NCI-H2081 treated with DMSO at 0.1 percent for 48 hours (cell line): ENCODE results near the gene ENDOU.

Experiments used
- DNase-seq: peaks from one replicate; lab custom pipeline; 2025; lab: John Stamatoyannopoulos, UW

The ENDOU gene

GRCh38 chr12:47757840-47758583, 32.7 kb upstream of the ENDOU start:
- DNase-seq: no peak

GRCh38 chr12:47757364-47757839, 32.1 kb upstream of the ENDOU start:
- no peak for DNase-seq

- DNase-seq: no peak
These were observed 30.6 kb upstream of the ENDOU start for GRCh38 chr12:47755655-47756562.

- DNase-seq: no peak
These were observed 29.6 kb upstream of the ENDOU start for GRCh38 chr12:47754881-47755280.

GRCh38 chr12:47754126-47754525, 28.8 kb upstream of the ENDOU start:
- DNase-seq: no peak

GRCh38 chr12:47753021-47754001, 28.0 kb upstream of the ENDOU start:
- no peak for DNase-seq

- DNase-seq: no peak
These were observed 27.3 kb upstream of the ENDOU start for GRCh38 chr12:47752552-47752951.

GRCh38 chr12:47752121-47752520, 26.8 kb upstream of the ENDOU start:
- DNase-seq: no peak

GRCh38 chr12:47751561-47751960, 26.3 kb upstream of the ENDOU start:
- no peak for DNase-seq

GRCh38 chr12:47750916-47751470, 25.7 kb upstream of the ENDOU start:
- DNase-seq: no peak

GRCh38 chr12:47750229-47750798, 25.0 kb upstream of the ENDOU start:
- DNase-seq: no peak

- no peak for DNase-seq
These were observed 23.6 kb upstream of the ENDOU start for GRCh38 chr12:47748899-47749298.

GRCh38 chr12:47748507-47748828, 23.2 kb upstream of the ENDOU start:
- no peak for DNase-seq

- DNase-seq: no peak
These were observed 22.6 kb upstream of the ENDOU start for GRCh38 chr12:47747596-47748506.

- no peak for DNase-seq
These were observed 21.8 kb upstream of the ENDOU start for GRCh38 chr12:47747126-47747525.

- DNase-seq: no peak
These were observed 21.2 kb upstream of the ENDOU start for GRCh38 chr12:47746523-47746922.

GRCh38 chr12:47746073-47746472, 20.8 kb upstream of the ENDOU start:
- DNase-seq: no peak

GRCh38 chr12:47745485-47746041, 20.3 kb upstream of the ENDOU start:
- DNase-seq: no peak

GRCh38 chr12:47744778-47745436, 19.6 kb upstream of the ENDOU start:
- DNase-seq: no peak
